AG09319 (cell line): ENCODE data around the gene WDR64.
"Not testable (repeated sequence)": the region's sequence is repeated elsewhere in the genome, so short reads cannot be mapped to it uniquely, and the experiment has no call there.

Experiments used
- DNase-seq: peaks from one replicate; pipeline ENCODE4 v3.0.0-alpha.2; 2010; ENCODE audit warnings: low read depth; ENCODE audit errors: extremely low read depth
- CTCF ChIP-seq: IDR thresholded peaks from 2 replicates; pipeline ENCODE4 v1.5.1; 2011; ENCODE audit warnings: low read depth, mild to moderate bottlenecking, inconsistent platforms, low read length, moderate library complexity

The WDR64 gene

GRCh38 chr1:241733899-241734298, 81.8 kb downstream of the WDR64 start:
- no peak for TF ChIP-seq CTCF
- DNase-seq: no peak

DNA sequence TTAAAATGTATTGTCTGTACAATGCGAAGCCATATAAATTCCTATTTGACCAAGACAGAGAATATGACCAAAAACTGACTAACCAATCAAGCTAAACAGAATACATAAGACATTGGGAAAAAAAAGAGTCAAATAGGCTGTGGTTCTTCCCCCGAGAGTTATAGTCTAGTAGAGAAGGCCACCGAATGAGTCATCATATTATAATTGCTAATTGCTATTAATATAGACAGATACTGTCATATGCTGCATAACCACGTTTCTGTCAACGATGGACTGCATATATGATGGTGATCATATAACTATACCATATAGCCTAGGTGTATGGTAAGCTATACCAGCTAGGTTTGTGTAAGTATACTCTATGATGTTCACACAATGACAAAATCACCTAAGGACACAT, 82.5 kb downstream of the WDR64 start:
- no peak for DNase-seq
- TF ChIP-seq CTCF: no peak

DNA sequence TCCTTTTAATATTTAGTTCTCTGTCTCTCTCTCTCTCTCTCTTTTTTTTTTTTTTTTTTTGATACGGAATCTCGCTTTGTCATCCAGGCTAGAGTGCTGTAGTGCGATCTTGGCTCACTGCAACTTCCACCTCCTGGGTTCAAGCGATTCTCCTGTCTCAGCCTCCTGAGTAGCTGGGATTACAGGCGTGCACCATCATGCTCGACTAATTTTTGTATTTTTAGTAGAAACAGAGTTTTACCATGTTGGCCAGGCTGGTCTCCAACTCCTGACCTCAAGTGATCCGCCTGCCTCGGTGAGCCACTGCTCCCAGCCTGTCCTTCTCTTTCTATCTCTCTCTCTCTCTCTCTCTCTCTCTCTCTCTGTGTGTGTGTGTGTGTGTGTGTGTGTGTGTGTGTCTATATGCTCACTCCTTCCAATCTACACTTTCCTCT, 83.4 kb downstream of the WDR64 start:
- DNase-seq: not testable (repeated sequence)

- no peak for DNase-seq
- TF ChIP-seq CTCF: no peak
Observed at GRCh38 chr1:241736387-241736786, 84.3 kb downstream of the WDR64 start.

DNA sequence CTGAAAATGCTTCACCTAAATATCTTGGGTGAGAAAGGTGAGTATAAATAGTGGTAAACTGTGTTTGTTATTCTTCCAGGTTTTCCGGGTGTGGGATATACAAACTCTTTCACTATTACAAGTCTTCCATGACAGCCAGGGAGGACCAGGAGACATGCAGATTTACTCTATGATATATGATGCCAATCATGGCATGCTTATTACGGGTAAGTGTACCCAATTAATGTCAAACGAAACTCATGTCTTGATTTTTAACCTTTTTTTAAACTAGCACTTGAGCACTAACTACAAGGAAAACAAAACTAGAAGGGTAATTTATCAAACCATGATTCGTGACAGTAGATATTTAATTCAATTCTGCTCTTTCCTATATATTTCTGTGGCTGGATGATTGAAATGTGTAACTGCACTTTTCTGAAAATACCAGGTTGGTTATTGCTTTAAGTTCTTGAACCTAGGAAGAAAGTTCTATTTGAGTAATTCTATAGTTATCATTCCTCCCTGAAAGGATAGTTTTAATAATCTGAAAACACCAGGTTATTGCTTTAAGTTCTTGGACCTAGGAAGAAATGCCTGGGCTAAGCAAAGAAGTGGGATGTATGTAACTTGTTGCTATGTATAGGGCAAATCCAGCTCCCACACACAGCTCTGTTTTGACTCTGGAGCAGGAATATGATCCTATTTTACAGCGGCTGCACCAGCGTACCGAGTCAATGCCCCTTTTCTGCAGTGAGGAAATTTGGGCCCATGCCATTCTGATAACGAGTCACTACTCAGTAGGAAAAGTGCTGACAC, 86.4 kb downstream of the WDR64 start:
- no peak for DNase-seq
- no peak for TF ChIP-seq CTCF

DNA sequence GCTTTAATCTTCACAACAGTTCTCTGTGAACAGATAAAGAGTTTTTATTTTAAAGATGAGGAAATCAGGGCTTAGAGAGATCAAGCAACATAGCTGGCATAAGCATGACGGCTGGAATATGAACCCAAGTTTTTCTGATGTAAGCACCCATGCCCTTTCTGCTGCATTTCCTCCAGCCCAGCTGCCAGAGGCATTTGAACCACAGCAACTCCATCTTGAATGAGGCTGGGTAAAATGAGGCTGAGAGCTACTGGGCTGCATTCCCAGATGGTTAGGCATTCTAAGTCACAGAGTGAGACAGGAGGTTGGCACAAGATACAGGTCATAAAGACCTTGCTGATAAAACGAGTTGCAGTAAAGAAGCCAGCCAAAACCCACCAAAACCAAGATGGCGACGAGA, 90.0 kb downstream of the WDR64 start:
- no peak for TF ChIP-seq CTCF
- no peak for DNase-seq

DNA sequence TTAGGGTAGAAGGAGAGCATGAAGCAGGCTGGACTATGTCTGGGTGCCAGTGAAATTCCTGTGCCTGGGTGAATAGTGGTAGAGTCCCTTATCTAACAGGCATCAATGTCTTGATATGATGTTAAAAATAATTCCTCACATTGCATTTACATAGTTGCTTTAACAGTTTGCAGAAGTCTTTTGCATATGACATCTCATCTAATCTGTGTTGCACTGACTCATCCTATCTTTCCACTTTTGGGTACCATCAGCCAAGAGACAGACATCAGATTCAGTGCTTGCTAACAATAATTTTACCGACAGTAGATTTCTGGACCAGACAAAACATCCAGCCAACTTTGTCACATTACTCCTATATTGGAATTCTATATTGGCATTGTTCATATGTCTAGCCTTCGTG, 92.5 kb downstream of the WDR64 start:
- no peak for DNase-seq
- no peak for TF ChIP-seq CTCF

DNA sequence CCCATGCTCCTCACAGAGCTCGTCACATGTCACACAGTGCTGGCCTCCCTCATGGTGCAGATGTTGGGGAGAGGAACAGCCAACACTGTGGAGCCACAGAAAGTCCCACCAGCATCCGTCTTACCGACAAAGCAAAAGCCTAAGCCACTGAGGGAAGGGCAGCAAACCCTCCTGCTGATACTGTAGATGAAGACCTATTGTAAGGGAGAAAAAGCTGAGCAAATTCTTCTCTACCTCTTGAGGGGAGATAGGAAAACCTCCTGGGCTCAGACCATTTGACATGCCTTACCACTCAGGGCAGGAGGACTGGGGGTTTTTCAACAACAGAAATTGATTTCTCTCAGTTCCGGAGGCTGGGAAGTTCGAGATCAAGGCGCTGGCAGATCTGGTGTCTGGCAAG, 95.9 kb downstream of the WDR64 start:
- no peak for DNase-seq
- no peak for TF ChIP-seq CTCF
